ENCODE measurements around the gene BASP1. TPM values are rescaled to one million over a fixed set of nuclear protein-coding genes. Genes with fewer than 3 reads are reported as not detected.

BASP1 gene
- total and polyA plus RNA-seq, 7 experiments from 2014 or later, result 0.23 to 9.6 (median 1.2) TPM; not detected in 1

- Mint-ChIP-seq H3K4me1 (peaks cover 3 to 21% (median 19%) of the 10 kb centered on the region in 7 donors), H3K36me3 (no peaks in the 10 kb centered on the region), H3K27ac (no peak overlapping the region), H3K4me3 (peak overlapping the region in 1 of 10 donors; percentile 72), H3K9me3 (peaks cover 0 to 8% (median 0%) of the 10 kb centered on the region in 11 donors), H3K27me3 (peaks cover 44 to 72% (median 53%) of the 10 kb centered on the region in 5 donors)
- H3K27me3 ChIP-seq (ENCODE audit: control insufficient read depth in 2 of 2, insufficient read depth in 2 of 2, low read length in 2 of 2), result peaks cover 0 to 3% of the 10 kb centered on the region in 2 donors
- peaks cover 0 to 7% of the 10 kb centered on the region in 2 donors for H3K4me1 ChIP-seq (ENCODE audit: control insufficient read depth in 2 of 2, insufficient read depth in 2 of 2, low read length in 2 of 2)
- no peak for DNase-seq
- no peaks in the 10 kb centered on the region for H3K36me3 ChIP-seq (ENCODE audit: control insufficient read depth in 2 of 3, insufficient read depth in 3 of 3, low read length in 3 of 3)
- ChIA-PET CTCF (interaction anchor here (0.7 kb wide), 1 partner anchor 349 kb away, joined by 4 read pairs; no protein-coding TSS in a partner anchor), POLR2A (no interaction called here)
- no peak overlapping the region for H3K27ac ChIP-seq (ENCODE audit: low read depth, low read length)
- ATAC-seq, result no peak
- no peaks in the 10 kb centered on the region for H3K9me3 ChIP-seq (ENCODE audit: control insufficient read depth in 2 of 3, low read length in 3 of 3)
- no peak overlapping the region for H3K4me3 ChIP-seq (ENCODE audit: low read length)
- intact Hi-C loops (cut with micrococcal nuclease), result no loop called here
Observed at GRCh38 chr5:17220469-17220868, 3.0 kb downstream of the BASP1 start.

DNA sequence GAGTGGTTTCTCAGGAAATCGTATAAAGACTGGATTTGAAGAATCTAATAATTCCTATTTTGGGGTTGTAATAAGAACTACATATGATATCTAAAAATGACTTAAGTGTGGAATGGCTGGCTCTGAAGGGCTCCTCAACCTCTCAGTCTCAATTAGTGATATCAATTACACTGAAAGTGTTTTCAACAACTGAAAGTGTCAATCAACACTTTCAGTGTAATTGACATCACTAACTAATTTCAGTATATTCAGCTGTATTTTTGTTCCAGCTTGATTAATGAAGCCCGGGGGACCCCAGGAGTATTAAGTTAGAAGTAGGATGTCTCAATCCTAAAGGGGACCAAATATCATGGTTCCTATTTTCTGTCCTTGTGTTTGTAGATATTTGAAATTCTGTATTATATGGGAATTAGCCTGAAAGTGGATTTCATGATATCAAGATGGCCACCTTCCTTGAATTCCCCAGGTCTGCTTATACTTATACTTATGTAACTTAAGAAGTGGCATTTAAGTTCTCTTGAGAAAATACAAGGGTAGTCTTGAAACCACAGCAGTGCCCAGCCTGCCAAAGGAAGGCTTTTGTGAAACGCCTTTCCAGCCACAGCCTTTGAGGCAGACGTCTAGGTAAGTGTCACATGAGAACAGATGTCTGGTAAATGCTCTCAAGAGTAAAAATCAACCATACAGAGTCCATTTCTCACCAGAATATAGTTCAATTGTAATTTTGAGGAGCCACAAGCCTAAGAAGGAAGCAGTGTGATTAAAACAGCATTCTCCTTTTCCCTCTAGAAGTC, 4.6 kb downstream of the BASP1 start:
- intact Hi-C loops (cut with micrococcal nuclease), result no loop called here
- Histone ChIP-seq H3K27ac (ENCODE audit: low read depth, low read length) (no peak overlapping the region), H3K36me3 (ENCODE audit: control insufficient read depth in 2 of 3, insufficient read depth in 3 of 3, low read length in 3 of 3) (no peaks in the 10 kb centered on the region), H3K4me1 (ENCODE audit: control insufficient read depth in 2 of 2, insufficient read depth in 2 of 2, low read length in 2 of 2) (peaks cover 0 to 7% of the 10 kb centered on the region in 2 donors), H3K27me3 (ENCODE audit: control insufficient read depth in 2 of 2, insufficient read depth in 2 of 2, low read length in 2 of 2) (peaks cover 0 to 3% of the 10 kb centered on the region in 2 donors), H3K9me3 (ENCODE audit: control insufficient read depth in 2 of 3, low read length in 3 of 3) (no peaks in the 10 kb centered on the region), H3K4me3 (ENCODE audit: low read length) (no peak overlapping the region)
- CTCF ChIA-PET, result no interaction called here
- POLR2A ChIA-PET, result no interaction called here
- H3K4me3 Mint-ChIP-seq, result no peak overlapping the region
- peaks cover 28 to 62% (median 43%) of the 10 kb centered on the region in 5 donors for H3K27me3 Mint-ChIP-seq
- H3K4me1 Mint-ChIP-seq, result peaks cover 0 to 13% (median 9%) of the 10 kb centered on the region in 7 donors
- ATAC-seq (no peak), DNase-seq (no peak)
- H3K27ac Mint-ChIP-seq, result no peak overlapping the region
- H3K9me3 Mint-ChIP-seq, result peaks cover 0 to 7% (median 0%) of the 10 kb centered on the region in 11 donors
- no peaks in the 10 kb centered on the region for H3K36me3 Mint-ChIP-seq

GRCh38 chr5:17222664-17223063, 5.2 kb downstream of the BASP1 start:
- peaks cover 0 to 3% of the 10 kb centered on the region in 2 donors for H3K27me3 ChIP-seq (ENCODE audit: control insufficient read depth in 2 of 2, insufficient read depth in 2 of 2, low read length in 2 of 2)
- no peaks in the 10 kb centered on the region for H3K9me3 ChIP-seq (ENCODE audit: control insufficient read depth in 2 of 3, low read length in 3 of 3)
- ChIA-PET POLR2A (no interaction called here), CTCF (no interaction called here)
- H3K36me3 ChIP-seq (ENCODE audit: control insufficient read depth in 2 of 3, insufficient read depth in 3 of 3, low read length in 3 of 3), result no peaks in the 10 kb centered on the region
- H3K4me1 ChIP-seq (ENCODE audit: control insufficient read depth in 2 of 2, insufficient read depth in 2 of 2, low read length in 2 of 2), result peaks cover 0 to 7% of the 10 kb centered on the region in 2 donors
- ATAC-seq (no peak), DNase-seq (no peak)
- peaks cover 0 to 13% (median 9%) of the 10 kb centered on the region in 7 donors for H3K4me1 Mint-ChIP-seq
- peaks cover 0 to 7% (median 0%) of the 10 kb centered on the region in 11 donors for H3K9me3 Mint-ChIP-seq
- H3K27ac ChIP-seq (ENCODE audit: low read depth, low read length), result no peak overlapping the region
- no peak overlapping the region for H3K27ac Mint-ChIP-seq
- no peaks in the 10 kb centered on the region for H3K36me3 Mint-ChIP-seq
- intact Hi-C loops (cut with micrococcal nuclease), result no loop called here
- peaks cover 28 to 62% (median 43%) of the 10 kb centered on the region in 5 donors for H3K27me3 Mint-ChIP-seq
- no peak overlapping the region for H3K4me3 ChIP-seq (ENCODE audit: low read length)
- H3K4me3 Mint-ChIP-seq, result no peak overlapping the region

GRCh38 chr5:17223367-17224185, 6.1 kb downstream of the BASP1 start:
- H3K36me3 Mint-ChIP-seq, result no peaks in the 10 kb centered on the region
- Histone ChIP-seq H3K4me1 (ENCODE audit: control insufficient read depth in 2 of 2, insufficient read depth in 2 of 2, low read length in 2 of 2) (peaks cover 0 to 6% of the 10 kb centered on the region in 2 donors), H3K27ac (ENCODE audit: low read depth, low read length) (no peak overlapping the region), H3K4me3 (ENCODE audit: low read length) (no peak overlapping the region), H3K27me3 (ENCODE audit: control insufficient read depth in 2 of 2, insufficient read depth in 2 of 2, low read length in 2 of 2) (peaks cover 0 to 3% of the 10 kb centered on the region in 2 donors), H3K36me3 (ENCODE audit: control insufficient read depth in 2 of 3, insufficient read depth in 3 of 3, low read length in 3 of 3) (no peaks in the 10 kb centered on the region), H3K9me3 (ENCODE audit: control insufficient read depth in 2 of 3, low read length in 3 of 3) (no peaks in the 10 kb centered on the region)
- H3K27ac Mint-ChIP-seq, result no peak overlapping the region
- H3K27me3 Mint-ChIP-seq, result peaks cover 21 to 62% (median 48%) of the 10 kb centered on the region in 5 donors
- peaks cover 0 to 7% (median 0%) of the 10 kb centered on the region in 11 donors for H3K9me3 Mint-ChIP-seq
- DNase-seq (no peak), ATAC-seq (no peak)
- no peak overlapping the region for H3K4me3 Mint-ChIP-seq
- ChIA-PET CTCF (no interaction called here), POLR2A (no interaction called here)
- H3K4me1 Mint-ChIP-seq, result peaks cover 0 to 13% (median 9%) of the 10 kb centered on the region in 7 donors
- intact Hi-C loops (cut with micrococcal nuclease), result no loop called here

DNA sequence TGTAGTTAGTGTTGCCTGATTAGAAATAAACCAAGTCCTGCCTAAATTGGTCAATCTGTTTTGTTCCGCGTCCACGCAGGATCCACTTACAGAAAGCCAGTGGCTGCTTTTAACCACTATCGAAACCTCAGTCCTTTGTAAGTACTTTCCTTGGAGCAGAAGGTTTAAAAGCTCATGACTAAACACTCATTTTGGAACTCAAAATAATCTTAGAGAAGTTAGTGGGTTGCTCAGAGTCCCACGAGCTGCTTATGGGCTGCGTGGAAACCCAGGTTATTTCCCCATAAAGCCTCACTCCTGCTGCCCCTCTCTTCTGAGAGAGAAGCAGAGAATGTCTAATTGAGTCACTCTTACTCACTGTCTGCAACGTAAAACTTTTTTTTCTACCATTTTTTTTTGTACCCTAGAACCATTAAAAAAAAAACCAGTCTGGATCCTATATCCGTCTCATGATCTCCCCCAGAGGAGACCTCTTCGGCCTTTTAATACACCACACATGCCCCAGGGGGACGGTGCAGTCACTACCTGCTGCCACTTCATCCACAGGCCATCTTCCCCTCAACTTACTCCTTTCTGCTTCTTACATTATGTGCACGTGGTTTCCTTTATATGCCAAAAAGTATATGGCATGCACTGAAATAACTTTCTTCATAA, 7.6 kb downstream of the BASP1 start:
- Histone ChIP-seq H3K4me3 (ENCODE audit: low read length) (no peak overlapping the region), H3K4me1 (ENCODE audit: control insufficient read depth in 2 of 2, insufficient read depth in 2 of 2, low read length in 2 of 2) (no peaks in the 10 kb centered on the region), H3K9me3 (ENCODE audit: control insufficient read depth in 2 of 3, low read length in 3 of 3) (no peaks in the 10 kb centered on the region), H3K27ac (ENCODE audit: low read depth, low read length) (no peak overlapping the region), H3K36me3 (ENCODE audit: control insufficient read depth in 2 of 3, insufficient read depth in 3 of 3, low read length in 3 of 3) (no peaks in the 10 kb centered on the region), H3K27me3 (ENCODE audit: control insufficient read depth in 2 of 2, insufficient read depth in 2 of 2, low read length in 2 of 2) (no peaks in the 10 kb centered on the region)
- intact Hi-C loops (cut with micrococcal nuclease), result no loop called here
- Mint-ChIP-seq H3K36me3 (no peaks in the 10 kb centered on the region), H3K27me3 (peaks cover 7 to 53% (median 34%) of the 10 kb centered on the region in 5 donors), H3K4me3 (no peak overlapping the region), H3K9me3 (peaks cover 0 to 3% (median 0%) of the 10 kb centered on the region in 11 donors), H3K4me1 (peaks cover 0 to 3% (median 0%) of the 10 kb centered on the region in 7 donors), H3K27ac (no peak overlapping the region)
- POLR2A ChIA-PET, result no interaction called here
- DNase-seq, result no peak
- CTCF ChIA-PET, result no interaction called here
- peak; percentile 42 for ATAC-seq

DNA sequence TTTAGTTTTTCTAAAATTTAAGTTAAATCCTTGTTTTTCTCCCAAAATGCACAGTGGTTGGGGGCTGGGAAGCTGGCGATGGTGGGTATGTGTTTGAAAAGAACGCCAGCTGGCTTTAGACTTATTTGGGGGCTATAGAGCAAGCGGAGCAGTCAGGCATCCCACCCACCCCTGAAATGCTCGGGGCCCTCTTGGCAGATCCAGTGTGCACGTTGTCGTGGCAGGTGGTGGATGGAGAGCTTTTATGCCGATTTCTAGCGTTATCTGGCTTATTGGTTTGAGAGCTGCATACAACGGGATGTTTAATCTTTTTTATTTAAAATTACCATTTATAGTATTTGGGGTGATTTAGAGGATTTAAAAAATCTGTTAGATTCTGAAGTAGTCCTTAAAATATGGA, 8.1 kb downstream of the BASP1 start:
- no peak for DNase-seq
- Mint-ChIP-seq H3K27ac (no peak overlapping the region), H3K4me1 (peaks cover 0 to 1% (median 0%) of the 10 kb centered on the region in 7 donors), H3K27me3 (peaks cover 4 to 47% (median 29%) of the 10 kb centered on the region in 5 donors), H3K36me3 (no peaks in the 10 kb centered on the region), H3K9me3 (peaks cover 0 to 3% (median 0%) of the 10 kb centered on the region in 11 donors), H3K4me3 (no peak overlapping the region)
- no peak for ATAC-seq
- Histone ChIP-seq H3K9me3 (ENCODE audit: control insufficient read depth in 2 of 3, low read length in 3 of 3) (no peaks in the 10 kb centered on the region), H3K4me3 (ENCODE audit: low read length) (no peak overlapping the region), H3K36me3 (ENCODE audit: control insufficient read depth in 2 of 3, insufficient read depth in 3 of 3, low read length in 3 of 3) (no peaks in the 10 kb centered on the region), H3K4me1 (ENCODE audit: control insufficient read depth in 2 of 2, insufficient read depth in 2 of 2, low read length in 2 of 2) (no peaks in the 10 kb centered on the region), H3K27ac (ENCODE audit: low read depth, low read length) (no peak overlapping the region), H3K27me3 (ENCODE audit: control insufficient read depth in 2 of 2, insufficient read depth in 2 of 2, low read length in 2 of 2) (no peaks in the 10 kb centered on the region)
- intact Hi-C loops (cut with micrococcal nuclease), result no loop called here
- ChIA-PET CTCF (no interaction called here), POLR2A (no interaction called here)

All from naive thymus-derived CD4-positive, alpha-beta T cell (primary cell).